ENCODE measurements around the gene THY1.
"Not testable (repeated sequence)": the region's sequence is repeated elsewhere in the genome, so short reads cannot be mapped to it uniquely, and the experiment has no call there.

Gene THY1

DNA sequence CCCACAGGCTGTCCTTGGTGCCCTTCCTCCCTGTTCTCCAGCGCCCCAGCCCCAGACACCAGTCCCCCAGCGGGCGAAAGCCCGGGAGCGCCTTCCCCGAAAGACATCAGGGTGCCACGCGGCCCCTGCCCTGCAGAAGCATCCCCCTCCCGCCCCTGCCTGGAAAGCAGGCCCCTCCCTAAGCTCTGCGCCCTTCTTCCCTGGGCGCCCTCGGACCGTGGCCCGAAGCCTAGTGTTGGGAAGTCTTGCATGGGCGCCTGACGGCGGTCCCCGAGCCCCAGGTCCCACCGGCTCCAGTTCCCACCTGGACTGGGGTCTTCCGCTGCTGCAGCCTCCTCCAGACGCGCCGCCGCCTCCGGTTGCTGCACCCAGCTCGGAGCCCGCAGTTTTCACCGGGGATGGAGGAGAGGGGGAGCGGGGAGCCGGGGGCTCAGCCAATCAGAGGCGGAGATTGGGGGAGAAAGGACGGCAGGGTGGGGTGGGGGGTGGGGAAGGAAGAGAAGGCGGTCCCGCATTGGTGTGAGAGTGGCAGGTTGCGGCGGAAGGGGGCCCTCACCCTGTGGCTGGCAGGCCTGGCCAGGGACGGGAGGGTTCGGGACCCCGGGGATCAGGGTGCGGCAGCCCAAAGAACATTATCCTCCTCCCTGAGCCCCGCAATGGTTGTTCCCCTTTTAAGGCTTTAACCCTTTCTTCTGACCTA is at the start of gene THY1:
TSS of gene THY1 (minus strand) at position 364 of the 700 bp plus-strand sequence. CDS start 2,267 bp downstream, outside the sequence.
- no peak for DNase-seq (ENCODE audit: low read depth)

DNA sequence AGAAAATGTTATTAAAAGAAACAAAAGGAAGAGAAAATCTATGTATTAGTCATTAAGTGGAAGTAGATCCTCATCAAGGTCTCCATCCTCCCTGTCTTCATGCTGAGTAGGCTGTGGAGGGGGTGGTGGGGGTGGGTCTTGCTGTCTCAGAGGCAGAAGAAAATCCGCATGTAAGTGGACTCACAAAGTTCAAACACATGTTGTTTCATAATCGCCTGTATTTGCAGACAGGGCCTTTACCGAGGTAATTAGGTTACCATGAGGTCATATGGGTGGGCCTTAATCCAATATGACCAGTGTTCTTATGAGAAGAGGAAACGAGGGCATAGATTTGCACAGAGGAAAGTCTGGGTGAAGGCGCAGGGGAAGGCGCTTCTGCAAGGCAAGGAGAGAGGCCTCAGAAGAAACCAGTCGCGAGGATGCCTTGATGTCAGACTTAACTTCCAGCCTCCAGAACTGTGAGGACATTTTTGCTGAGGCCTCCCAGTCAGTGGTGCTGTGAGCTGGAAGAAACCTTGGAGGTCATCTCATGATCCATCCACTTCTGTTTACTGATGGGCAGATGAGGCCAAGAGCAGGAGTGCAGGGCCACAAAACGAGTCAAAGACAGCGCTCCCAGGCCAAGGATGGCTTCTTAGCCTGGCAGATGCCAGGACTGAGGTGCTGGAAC is 49.3 kb upstream of the THY1 start:
- DNase-seq (ENCODE audit: low read depth) = no peak

DNA sequence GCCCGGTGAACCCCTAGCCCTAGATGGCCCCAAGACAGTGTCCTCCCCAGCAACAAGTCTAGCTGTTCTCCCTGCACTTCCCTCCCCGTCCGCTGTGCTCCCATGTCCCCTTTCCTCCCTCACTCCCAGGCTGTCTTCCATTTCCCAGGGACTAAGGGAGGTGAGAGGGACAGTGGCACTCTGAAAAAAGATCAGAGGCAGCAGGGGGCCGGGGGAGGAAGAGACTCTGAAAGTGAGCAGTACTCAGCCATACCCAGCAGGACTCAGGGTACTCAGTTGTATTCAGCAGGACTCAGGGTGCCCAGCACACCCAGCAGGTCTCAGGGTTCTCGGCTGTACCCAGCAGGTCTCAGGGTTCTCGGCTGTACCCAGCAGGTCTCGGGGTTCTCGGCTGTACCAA is 48.4 kb upstream of the THY1 start:
- DNase-seq (ENCODE audit: low read depth) = no peak

DNA sequence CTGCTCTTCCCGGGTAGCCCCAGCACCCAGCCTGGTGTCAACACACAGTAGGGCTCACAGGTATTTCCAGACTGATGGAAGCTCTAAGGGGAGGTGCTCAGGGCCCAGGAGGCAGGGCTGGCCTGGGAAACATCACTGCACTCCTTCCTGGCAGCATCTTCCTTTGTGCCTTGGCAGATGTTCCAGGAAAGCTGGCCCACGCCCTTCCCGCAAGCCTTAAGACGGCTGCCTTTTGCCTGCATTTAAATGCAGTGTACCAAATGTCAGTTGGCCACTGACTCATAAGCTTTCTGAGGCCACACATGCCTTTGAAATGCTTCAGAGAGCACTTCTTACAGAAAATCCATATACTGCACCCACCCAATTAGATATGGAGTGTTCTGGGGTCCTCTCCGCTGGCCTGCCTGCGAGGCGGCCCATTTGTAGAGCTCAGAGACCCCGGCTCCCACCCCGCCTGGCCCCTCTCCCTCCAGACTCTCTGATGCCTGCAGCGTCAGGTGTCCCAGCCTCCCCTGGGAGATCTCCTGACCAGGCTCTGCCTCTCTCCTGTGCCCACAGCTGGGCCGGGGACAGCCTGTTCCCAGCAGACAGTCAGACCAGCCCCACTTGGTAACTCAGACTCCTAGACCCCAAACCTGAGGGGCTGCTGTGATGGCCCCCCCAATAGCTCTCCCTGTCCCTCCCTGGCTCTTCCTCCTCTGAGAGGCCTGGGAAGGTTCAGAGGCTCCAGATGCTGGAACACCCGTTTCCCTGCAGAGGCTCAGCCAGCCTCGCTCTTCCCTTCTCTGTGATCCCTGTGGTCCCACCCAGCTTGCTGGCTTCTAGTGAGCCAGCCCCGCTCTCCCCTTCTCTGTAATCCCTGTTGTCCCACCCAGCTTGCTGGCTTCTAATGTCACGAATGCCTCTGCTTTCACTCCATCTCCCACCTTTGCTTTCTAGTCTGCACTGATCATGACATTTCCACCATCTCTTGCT is 47.6 kb upstream of the THY1 start:
- no peak for DNase-seq (ENCODE audit: low read depth)

DNA sequence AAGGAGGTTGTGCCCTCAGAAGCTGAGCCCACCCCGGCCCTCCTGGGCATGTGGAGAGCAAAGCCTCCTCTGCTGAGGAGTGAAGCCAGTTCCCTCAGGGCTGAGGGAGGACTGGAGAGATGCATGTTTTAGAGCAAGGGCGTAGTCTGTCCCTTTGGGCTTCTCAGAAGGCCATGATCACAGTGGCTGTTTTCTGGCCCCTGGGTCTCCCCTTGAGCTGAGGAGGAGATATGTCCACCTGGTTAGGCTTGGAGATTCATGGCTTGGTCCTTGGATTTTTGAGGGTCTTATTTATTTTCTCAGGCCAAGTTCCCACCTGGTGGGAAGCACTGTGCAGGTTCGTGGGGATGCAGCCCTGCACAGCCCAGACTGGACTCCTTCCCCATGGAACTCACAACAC is 46.5 kb upstream of the THY1 start:
- DNase-seq (ENCODE audit: low read depth) = no peak

DNA sequence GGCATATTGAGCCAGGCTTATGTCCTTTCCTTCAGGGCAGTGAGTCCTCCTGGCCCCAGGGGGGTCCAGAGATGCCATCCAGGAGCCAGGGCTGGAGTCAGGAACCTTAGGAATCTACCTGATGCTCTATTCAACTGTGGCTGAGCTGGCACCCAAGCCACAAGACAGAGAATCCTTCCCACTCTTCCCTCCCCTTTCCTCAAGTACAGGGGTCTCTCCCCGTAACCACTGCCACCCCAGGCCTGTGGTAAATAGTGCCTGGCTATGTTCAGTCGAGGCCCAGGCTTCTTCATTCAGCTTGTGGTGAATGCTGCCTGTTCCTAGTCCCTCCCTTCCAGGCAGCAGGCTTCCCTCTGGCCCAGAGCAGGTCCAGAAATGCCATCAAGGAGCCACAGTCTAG is 45.5 kb upstream of the THY1 start:
- DNase-seq (ENCODE audit: low read depth) = no peak

DNA sequence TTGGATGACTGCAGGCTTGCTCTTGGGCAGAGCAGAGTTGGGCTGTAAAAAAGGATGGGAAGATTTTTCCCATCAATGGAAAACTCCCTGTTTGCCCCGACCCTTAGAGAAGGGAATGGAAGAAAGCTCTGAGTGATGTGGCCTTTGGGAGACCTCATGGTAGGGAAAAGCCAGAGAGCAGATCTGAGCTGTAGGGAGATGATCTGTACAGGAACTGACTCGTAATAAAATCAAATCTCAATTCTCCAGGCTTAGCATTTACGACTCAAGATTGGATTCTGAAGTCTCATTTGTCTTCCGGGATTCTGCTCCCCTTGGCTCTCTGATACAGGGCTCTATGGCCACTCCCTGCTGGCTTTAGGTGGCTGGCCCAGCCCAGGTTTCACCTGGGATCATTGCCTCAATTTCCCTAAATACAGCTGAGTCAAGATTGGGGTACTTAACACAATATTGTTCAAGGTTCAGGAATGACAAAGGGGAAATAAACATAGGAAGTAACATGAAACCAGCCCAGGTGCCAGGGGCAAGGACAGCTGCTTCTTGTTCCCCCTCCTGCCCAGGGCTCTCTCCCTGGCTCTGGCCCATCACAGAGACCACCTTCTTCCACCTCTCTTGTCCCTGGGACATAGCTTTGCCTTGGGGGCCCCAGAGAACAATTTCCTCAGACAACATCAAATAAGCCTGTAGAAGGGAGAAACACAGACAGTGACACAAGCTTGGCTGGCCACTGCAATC is 38.4 kb upstream of the THY1 start:
- no peak for DNase-seq (ENCODE audit: low read depth)

DNA sequence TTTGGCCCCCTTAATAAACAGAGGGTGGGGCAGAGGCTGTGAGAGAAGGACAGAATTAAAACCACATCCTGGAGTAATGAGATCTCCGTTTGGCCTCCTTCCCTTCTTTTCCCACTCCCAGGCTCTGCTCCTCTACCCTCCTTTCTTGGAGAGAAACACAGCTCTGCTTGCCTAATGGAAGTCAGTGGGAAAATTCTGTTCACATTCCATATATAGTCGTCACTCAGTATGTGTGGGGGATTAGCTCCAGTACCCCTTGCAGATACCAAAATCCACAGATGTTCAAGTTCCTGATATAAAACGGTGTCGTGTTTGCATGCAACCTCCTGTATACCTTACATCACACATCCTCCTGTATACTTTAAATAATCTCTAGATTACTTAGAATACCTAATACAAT is 37.6 kb upstream of the THY1 start:
- no peak for DNase-seq (ENCODE audit: low read depth)

DNA sequence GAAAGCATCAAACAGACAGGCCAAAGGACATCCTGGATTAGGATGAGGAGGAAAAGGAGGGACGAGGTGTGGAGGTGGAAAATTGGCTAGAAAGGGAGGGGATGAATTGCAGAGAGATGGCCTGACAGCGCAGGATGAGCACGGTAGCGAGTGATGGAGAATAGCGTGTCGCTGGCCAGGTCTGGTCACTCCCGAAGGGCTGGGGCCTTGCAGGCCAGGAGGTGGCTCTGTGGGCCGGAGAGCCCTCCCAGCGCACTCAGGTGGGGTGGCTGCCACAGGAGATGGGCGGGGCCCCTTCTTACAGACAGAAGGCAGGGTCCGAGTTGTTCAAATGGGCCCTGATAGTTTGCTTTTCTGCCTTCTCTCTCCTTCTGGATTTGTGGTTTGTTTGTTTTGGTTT is 37.1 kb upstream of the THY1 start:
- DNase-seq (ENCODE audit: low read depth) = no peak

DNA sequence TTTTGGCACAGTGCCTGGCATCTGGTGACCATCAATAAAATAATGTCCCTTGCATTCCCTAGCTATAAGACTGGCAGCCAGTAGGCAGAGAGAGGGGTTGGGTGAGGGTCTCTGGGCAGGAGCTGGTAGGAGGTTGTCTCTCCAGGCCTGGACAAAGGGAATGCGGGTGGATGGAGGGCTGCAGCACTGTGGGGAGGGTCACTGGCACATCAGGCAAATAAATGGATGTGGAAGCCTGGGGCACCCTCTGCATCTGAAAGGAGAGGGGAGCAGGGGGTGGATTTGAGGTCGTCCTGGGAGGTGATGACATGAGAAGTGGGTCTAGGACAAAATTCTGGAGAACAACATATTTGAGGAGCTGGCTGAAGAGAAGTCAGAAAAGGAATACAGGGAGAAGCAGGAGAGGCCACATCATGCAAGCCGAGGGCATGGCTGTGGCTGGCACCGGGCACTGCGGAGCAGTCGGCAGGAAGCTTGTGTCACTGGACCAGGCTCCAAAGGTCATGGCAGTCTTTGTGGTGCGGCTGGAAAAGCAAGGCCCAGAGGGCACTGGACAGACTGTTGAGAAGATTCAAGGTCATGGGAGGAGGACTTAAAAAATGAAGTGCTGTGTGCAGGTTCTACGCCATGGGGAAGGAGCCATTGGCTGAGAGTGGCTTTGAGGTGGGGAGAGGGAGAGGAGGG is 36.5 kb upstream of the THY1 start:
- no peak for DNase-seq (ENCODE audit: low read depth)

DNA sequence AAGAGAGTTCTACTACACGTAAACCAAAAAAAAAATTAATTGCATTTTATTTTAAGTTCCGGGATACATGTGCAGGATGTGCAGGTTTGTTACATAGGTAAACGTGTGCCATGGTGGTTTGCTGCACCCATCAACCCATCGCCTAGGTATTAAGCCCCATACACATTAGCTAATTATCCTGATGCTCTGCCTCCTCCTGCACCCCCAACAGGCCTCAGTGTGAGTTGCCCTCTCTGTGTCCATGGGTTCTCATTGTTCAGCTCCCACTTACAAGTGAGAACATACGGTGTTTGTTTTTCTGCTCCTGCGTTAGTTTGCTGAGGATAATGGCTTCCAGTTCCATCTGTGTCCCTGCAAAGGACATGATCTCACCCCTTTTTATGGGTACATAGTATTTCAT is 32.7 kb upstream of the THY1 start:
- not testable (repeated sequence) for DNase-seq (ENCODE audit: low read depth)

DNA sequence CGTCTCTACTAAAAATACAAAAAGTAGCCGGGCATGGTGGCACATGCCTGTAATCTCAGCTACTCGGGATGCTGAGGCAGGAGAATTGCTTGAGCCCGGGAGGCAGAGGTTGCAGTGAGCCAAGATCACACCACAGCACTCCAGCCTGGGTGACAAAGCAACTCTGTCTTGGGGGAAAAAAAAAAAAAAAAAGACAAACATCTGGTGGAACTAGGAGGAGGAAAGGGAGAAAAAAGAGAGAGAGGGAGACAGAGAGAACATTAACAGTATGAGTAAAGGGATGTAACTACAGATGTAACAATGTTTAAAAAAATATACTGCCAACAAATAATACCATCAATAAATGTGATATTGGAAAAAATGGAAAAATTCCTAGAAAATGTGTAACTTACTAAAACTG is 32.3 kb upstream of the THY1 start:
- not testable (repeated sequence) for DNase-seq (ENCODE audit: low read depth)

DNA sequence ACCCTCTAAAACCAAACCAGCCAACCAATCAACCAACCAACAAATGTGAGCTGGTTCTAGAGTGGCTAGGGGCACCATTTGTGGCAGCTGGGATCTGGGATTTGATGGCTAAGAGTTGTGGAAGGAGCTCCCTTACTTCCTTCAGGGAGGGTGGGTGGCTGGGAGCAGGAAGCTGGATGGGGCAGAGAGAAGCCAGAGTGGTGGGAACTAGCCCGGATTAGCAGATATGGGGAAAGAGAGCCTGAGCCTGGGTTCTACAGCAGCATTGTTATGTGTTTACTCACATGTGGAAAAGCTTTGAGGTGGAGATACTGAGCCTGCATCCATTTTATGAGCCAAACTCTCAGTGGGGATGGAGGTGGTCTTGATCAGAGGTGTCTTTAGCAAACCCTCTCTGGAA is 30.9 kb upstream of the THY1 start:
- no peak for DNase-seq (ENCODE audit: low read depth)

DNA sequence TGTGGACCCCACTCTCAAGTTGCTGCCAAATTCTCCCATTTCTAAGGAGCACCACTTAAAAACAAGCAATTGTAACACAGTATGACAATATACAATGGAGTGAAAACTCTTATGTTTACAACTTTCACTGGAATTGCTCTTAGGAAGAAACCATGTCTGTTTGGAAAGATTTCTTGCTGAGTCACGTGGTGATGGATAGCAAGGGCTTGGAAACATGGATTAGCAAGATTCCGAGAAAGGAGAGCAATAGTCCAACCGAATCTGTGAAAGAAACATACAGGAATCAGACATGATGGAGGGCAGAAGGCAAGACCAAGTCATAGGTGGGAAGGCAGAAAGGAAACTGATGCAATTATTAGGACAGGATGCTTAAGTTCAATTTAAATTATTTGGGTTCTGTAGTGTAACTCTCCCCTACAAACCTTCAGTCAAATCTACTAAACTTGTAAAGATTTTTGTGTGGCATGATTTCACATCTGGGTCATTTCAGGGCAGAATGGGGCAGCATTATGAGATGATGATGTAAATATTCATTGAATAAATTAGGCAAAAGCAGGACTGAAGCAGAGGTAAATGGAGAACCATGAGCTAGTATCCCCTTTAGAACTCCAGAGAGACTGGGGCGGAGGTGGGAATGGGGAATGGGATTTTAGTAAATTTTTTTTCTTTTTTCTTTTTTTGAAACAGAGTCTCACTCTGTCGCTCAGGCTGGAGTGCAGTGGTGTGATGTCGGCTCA is 27.8 kb upstream of the THY1 start:
- DNase-seq (ENCODE audit: low read depth) = no peak

DNA sequence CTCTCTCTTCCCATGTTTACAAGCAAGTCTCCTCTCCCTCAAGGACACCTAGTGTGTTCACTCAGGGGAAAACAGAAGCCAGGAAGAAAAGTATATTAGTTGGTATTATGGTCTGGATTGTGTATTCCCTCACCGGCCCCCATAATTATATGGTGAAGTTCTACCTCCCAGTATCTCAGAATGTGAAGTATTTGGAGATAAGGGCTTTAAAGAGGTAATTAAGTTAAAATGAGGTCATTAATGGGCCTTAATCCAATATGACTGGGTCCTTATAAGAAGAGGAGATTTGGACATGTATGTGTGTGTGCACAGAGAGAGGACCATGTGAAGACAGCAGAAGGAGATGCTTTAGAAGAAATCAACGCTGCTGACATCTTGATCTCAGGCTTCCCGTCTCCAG is 26.5 kb upstream of the THY1 start:
- no peak for DNase-seq (ENCODE audit: low read depth)

DNA sequence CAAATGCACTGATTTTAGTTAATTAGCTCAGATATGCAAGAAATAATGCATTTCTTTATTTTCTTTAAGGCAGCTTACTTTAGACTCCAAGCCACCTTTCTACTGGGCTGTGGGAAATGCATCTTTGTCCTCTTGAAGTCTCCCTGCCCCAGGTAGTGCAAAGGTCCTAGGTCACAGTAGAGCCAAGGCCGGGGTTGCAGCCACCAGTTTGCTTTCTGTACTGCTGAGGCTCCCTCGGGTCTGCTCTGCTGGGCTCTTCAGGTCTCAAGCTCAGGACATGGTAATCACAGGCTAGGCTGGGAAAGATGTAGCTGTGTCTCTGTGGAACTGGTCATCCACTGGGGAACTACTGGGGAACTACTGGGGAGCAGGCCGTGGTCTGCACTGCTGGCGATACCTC is 25.4 kb upstream of the THY1 start:
- DNase-seq (ENCODE audit: low read depth) = no peak

DNA sequence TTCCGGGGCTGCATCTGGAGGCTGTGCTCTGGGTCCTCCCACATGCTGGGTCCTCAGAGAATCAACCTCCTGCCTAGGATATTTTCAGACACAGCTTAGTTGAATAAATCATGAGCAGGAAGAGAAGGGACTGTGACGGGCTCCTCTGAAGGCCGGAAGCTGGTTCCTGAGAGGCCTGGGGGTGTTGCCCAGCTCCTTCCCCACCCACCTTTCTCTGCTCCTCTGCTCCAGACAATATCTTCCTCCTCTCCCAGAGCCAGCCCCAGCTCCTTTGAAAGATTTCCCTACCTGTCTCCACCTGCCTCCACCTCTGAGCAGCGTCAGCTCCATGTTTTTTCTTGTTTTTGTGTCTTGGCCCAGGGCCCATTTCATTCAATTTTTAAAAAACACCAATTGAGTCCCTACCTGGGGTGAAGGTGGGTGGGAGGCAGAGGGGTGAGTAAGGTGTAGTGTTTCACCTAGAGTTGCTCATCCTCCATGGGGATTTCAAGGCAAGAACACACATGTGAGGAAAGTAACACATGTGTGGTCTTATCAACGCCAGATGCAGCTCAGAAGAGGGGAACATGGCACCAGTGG is 24.8 kb upstream of the THY1 start:
- DNase-seq (ENCODE audit: low read depth) = no peak

DNA sequence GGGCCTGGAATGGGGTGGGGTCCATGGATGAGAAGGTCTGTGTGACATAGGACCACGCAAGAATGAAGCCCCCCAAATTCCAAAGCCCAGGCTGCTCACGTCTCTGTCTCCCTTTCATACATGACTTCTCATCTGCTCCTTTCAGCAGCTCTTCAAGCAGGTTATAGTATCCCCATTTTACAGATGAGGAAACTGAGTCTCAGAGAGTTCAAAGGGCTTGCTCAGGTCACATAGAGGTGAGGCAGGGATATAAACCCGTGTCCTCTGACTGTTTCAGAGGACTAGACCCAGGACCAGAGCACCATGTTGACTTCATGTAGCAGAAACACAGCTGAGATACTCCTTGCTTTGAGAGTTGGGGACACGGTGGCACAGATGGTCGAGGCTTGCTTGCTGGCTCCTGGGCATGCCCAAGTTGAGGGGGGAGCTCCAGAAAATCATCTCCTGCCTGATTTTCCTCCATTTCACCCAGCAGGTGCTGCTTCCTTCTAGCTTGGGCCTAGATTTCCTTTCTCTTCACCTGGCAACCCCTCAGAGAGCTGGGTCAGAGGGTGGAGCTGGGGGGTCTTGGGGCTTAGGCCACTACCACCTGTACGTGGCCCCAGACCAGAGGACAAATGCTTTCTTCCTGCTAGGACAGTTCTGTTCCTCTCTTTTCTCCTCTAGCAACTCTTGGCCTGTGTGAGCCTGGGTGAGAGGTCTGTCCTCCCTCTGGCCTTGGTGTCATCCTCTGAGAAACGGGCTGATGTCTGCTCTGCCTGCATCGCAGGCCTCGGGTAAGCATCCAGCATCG is 24.1 kb upstream of the THY1 start:
- DNase-seq (ENCODE audit: low read depth) = no peak

DNA sequence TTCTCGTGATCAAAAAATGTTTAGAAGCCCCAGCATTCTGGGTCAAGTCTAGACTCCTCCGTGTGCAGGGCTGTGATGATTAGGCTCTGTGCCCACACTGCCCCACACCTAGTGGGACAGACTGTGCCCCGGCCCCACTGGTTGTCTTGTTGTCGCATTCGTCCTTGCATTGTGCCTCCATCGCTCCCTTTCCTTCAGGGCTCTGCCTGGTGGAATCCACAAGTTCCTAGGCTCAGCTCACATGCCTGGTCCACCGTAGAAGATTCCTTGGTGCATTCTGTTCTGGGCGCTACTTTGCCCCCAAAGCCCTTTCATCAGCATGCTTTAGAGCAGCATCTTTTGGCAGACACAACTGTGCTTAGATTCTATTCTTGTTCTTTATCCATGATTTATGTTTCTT is 23.5 kb upstream of the THY1 start:
- no peak for DNase-seq (ENCODE audit: low read depth)

DNA sequence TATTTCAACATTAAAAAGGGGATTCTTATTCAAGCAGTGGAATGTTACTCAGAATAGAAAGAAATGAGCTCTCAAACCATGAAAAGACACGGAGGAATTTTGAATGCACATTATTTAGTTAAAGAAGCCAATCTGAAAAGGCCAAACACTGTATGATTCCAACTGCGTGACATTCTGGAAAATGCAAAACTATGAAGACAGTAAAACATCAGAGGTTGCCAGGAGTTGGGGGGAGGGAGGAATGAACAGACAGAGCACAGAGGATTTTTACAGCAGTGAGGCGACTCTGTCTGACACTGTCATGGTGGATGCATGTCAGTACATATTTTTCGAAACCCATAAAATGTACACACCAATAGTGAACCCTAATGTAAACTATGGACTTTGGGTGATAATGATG is 22.9 kb upstream of the THY1 start:
- DNase-seq (ENCODE audit: low read depth) = no peak
